Fibroblast of lung (primary cell): ENCODE results near the gene PRDX6. TPM values are rescaled to one million over a fixed set of nuclear protein-coding genes. Genes with fewer than 3 reads are reported as not detected.

Source experiments
- DNase-seq, 2 donors: peaks; one replicate each; pipeline versions ENCODE4 v3.0.0 to v3.0.0-alpha.2; 2010; ENCODE audit warnings: low read depth in 2 of 2
- H2AFZ ChIP-seq: 2 replicates; pipeline ENCODE4 v1.5.1; 2012; ENCODE audit warnings: low read length, control low read depth, inconsistent platforms
- H3K27ac ChIP-seq: 2 replicates; pipeline ENCODE4 v1.5.1; 2011; ENCODE audit warnings: low read length, control low read depth; ENCODE audit not compliant: insufficient read depth
- H3K27me3 ChIP-seq: 2 replicates; pipeline ENCODE4 v1.5.1; 2011; ENCODE audit warnings: mild to moderate bottlenecking, low read length; ENCODE audit not compliant: control insufficient read depth, insufficient read depth
- H3K36me3 ChIP-seq: 2 replicates; pipeline ENCODE4 v1.5.1; 2011; ENCODE audit warnings: low read length; ENCODE audit not compliant: control insufficient read depth, insufficient read depth
- H3K4me1 ChIP-seq: 2 replicates; pipeline ENCODE4 v1.5.1; 2011; ENCODE audit warnings: low read length; ENCODE audit not compliant: control insufficient read depth, insufficient read depth; ENCODE audit errors: extremely low read depth
- H3K4me2 ChIP-seq: 2 replicates; pipeline ENCODE4 v1.5.1; 2011; ENCODE audit warnings: low read length, control low read depth; ENCODE audit not compliant: insufficient read depth; ENCODE audit errors: extremely low read depth
- H3K4me3 ChIP-seq, 4 experiments: fragments of 200-600 bp in 1 of 4; sonication (generic) in 1 of 4; replicated peaks in 1 of 4; 2 replicates each; pipeline ENCODE4 v1.5.1; 2011 to 2016; ENCODE audit warnings: low read length in 4 of 4, low read depth in 3 of 4, mild to moderate bottlenecking in 3 of 4, control low read depth in 2 of 4, inconsistent platforms in 1 of 4, mixed read lengths in 1 of 4; ENCODE audit not compliant: insufficient read depth in 1 of 4; ENCODE audit errors: control extremely low read depth in 1 of 4
- H3K79me2 ChIP-seq: 2 replicates; pipeline ENCODE4 v1.5.1; 2012; ENCODE audit warnings: mild to moderate bottlenecking, low read length, inconsistent platforms; ENCODE audit not compliant: control insufficient read depth, insufficient read depth
- H3K9ac ChIP-seq: 2 replicates; pipeline ENCODE4 v1.5.1; 2011; ENCODE audit warnings: mild to moderate bottlenecking, low read length, control low read depth; ENCODE audit not compliant: insufficient read depth
- H3K9me3 ChIP-seq: 2 replicates; pipeline ENCODE4 v1.5.1; 2012; ENCODE audit warnings: low read depth, low read length; ENCODE audit not compliant: control insufficient read depth, insufficient read depth
- H4K20me1 ChIP-seq: 2 replicates; pipeline ENCODE4 v1.5.1; 2011; ENCODE audit warnings: low read length; ENCODE audit not compliant: control insufficient read depth, insufficient read depth; ENCODE audit errors: extremely low read depth
- CTCF ChIP-seq, 2 donors: IDR thresholded peaks in 1 of 2; conservative IDR thresholded peaks in 1 of 2; 1 replicate in 1 of 2; 2 replicates in 1 of 2; pipeline ENCODE4 v1.5.1; 2011 to 2012; ENCODE audit warnings: low read length in 2 of 2, control low read depth in 1 of 2, inconsistent platforms in 1 of 2, low read depth in 1 of 2, mild to moderate bottlenecking in 1 of 2
- EZH2 ChIP-seq: IDR thresholded peaks from 2 replicates; pipeline ENCODE4 v1.5.1; 2012; ENCODE audit warnings: low read length, control low read depth, mild to moderate bottlenecking; ENCODE audit errors: missing control alignments
- polyA plus RNA-seq, 2 donors: library from polyadenylated mRNA; depleted of rRNA in 1 of 2; stranded (reverse) in 1 of 2; unstranded in 1 of 2; fragments of >200 nt; gene quantifications; 2 replicates each; pipeline ENCODE4 v1.2.1, GENCODE V29; 2011 to 2012; ENCODE audit warnings: missing spikeins in 1 of 2
- total RNA-seq: library from RNA; depleted of rRNA; stranded (reverse); fragments of >200 nt; gene quantifications from 2 replicates; pipeline ENCODE4 v1.2.1, GENCODE V29; 2014

The PRDX6 gene
- total and polyA plus RNA-seq, 2 donors (not counting 1 experiment from before 2014, with no cell fraction given), result 183 to 384 TPM

- Histone ChIP-seq H3K9ac (no peak overlapping the region), H4K20me1 (no peaks in the 10 kb centered on the region), H3K4me1 (no peaks in the 10 kb centered on the region), H3K36me3 (no peaks in the 10 kb centered on the region), H2AFZ (no peak overlapping the region), H3K27me3 (no peaks in the 10 kb centered on the region), H3K9me3 (no peaks in the 10 kb centered on the region), H3K27ac (no peak overlapping the region), H3K4me3 (no peak overlapping the region), H3K4me2 (no peak overlapping the region), H3K79me2 (no peaks in the 10 kb centered on the region)
- DNase-seq, result no peak
- TF ChIP-seq EZH2, result no peak
- TF ChIP-seq CTCF (conservative IDR thresholded peaks at IDR 0.05 in 1 of 2, IDR thresholded peaks at IDR 0.05 in 1 of 2; ENCODE audit: low read depth in 1 of 2, low read length in 2 of 2), result no peak
Observed at GRCh38 chr1:173520799-173521198, 43.7 kb downstream of the PRDX6 start.

GRCh38 chr1:173523329-173523728, 46.2 kb downstream of the PRDX6 start:
- Histone ChIP-seq H2AFZ (no peak overlapping the region), H3K9me3 (no peaks in the 10 kb centered on the region), H3K4me3 (no peak overlapping the region), H3K4me1 (no peaks in the 10 kb centered on the region), H3K27ac (no peak overlapping the region), H3K36me3 (no peaks in the 10 kb centered on the region), H3K9ac (no peak overlapping the region), H4K20me1 (no peaks in the 10 kb centered on the region), H3K27me3 (no peaks in the 10 kb centered on the region), H3K4me2 (no peak overlapping the region), H3K79me2 (no peaks in the 10 kb centered on the region)
- no peak for TF ChIP-seq CTCF (conservative IDR thresholded peaks at IDR 0.05 in 1 of 2, IDR thresholded peaks at IDR 0.05 in 1 of 2; ENCODE audit: low read depth in 1 of 2, low read length in 2 of 2)
- TF ChIP-seq EZH2, result no peak
- no peak for DNase-seq

GRCh38 chr1:173525926-173526325, 48.8 kb downstream of the PRDX6 start:
- Histone ChIP-seq H3K36me3 (no peaks in the 10 kb centered on the region), H3K9me3 (no peaks in the 10 kb centered on the region), H3K4me1 (no peaks in the 10 kb centered on the region), H4K20me1 (no peaks in the 10 kb centered on the region), H3K79me2 (no peaks in the 10 kb centered on the region), H3K4me2 (no peak overlapping the region), H3K9ac (no peak overlapping the region), H3K27ac (no peak overlapping the region), H3K27me3 (no peaks in the 10 kb centered on the region), H2AFZ (no peak overlapping the region), H3K4me3 (no peak overlapping the region)
- no peak for DNase-seq
- no peak for TF ChIP-seq EZH2
- no peak for TF ChIP-seq CTCF (conservative IDR thresholded peaks at IDR 0.05 in 1 of 2, IDR thresholded peaks at IDR 0.05 in 1 of 2; ENCODE audit: low read depth in 1 of 2, low read length in 2 of 2)
